Measurements from ENCODE around the gene ZNF776. TPM values are rescaled to one million over a fixed set of nuclear protein-coding genes. Genes with fewer than 3 reads are reported as not detected.
"Not testable (repeated sequence)": the region's sequence is repeated elsewhere in the genome, so short reads cannot be mapped to it uniquely, and the experiment has no call there.

Gene ZNF776
- total RNA-seq, 4 donors from 2014 or later = 15.0 to 120 (median 16.7) TPM

DNA sequence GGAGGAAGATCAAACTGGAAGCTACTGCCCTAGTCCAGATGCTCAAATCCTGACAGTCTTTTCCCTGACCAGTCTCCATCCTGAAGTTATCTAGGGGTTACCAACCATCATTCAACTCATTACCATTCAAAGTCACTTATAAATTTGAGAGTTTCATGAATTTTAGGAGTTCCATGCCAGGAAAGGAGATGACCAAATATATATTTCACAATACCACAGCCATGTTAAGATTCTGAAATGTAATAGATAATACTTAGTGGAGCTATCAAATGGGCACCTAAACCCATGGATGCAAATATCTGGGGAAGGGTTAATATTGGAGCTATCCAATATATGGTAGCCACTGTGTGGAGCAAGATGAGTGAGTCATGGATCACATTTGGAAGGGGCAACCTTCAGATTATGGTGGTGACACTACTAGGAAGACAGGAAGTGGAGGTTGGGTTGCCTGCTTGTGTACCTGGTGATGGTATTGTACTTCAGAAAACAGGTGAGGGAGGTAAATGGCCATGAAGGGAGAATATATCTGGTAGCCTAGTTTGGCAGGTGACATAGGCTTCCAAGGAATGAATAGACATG is 41.6 kb downstream of the ZNF776 start:
- H3K9me3 ChIP-seq = peaks cover 19 to 34% of the 10 kb centered on the region in 2 donors
- H3K36me3 ChIP-seq = peaks cover 0 to 31% (median 13%) of the 10 kb centered on the region in 4 donors
- H3K27ac ChIP-seq = no peak overlapping the region
- no peaks in the 10 kb centered on the region for H3K4me1 ChIP-seq
- no peak overlapping the region for H3K4me3 ChIP-seq
- no peak for DNase-seq
- in situ Hi-C loops (cut with MboI; ENCODE audit: low pct_ligation_motif_present in 1 of 4, low pct_unique_long_range_greater_than_20kb in 1 of 4, low sequenced_read_pairs in 3 of 4) = no loop called here
- TF ChIP-seq EP300 (IDR thresholded peaks at IDR 0.05; ENCODE audit: low read depth) = no peak
- no peak for TF ChIP-seq POLR2AphosphoS5 (IDR thresholded peaks at IDR 0.05)
- TF ChIP-seq POLR2A (IDR thresholded peaks at IDR 0.05) = no peak
- TF ChIP-seq, protein P1, sequence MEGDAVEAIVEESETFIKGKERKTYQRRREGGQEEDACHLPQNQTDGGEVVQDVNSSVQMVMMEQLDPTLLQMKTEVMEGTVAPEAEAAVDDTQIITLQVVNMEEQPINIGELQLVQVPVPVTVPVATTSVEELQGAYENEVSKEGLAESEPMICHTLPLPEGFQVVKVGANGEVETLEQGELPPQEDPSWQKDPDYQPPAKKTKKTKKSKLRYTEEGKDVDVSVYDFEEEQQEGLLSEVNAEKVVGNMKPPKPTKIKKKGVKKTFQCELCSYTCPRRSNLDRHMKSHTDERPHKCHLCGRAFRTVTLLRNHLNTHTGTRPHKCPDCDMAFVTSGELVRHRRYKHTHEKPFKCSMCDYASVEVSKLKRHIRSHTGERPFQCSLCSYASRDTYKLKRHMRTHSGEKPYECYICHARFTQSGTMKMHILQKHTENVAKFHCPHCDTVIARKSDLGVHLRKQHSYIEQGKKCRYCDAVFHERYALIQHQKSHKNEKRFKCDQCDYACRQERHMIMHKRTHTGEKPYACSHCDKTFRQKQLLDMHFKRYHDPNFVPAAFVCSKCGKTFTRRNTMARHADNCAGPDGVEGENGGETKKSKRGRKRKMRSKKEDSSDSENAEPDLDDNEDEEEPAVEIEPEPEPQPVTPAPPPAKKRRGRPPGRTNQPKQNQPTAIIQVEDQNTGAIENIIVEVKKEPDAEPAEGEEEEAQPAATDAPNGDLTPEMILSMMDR (IDR thresholded peaks at IDR 0.05) = no peak
- H3K27me3 ChIP-seq = no peaks in the 10 kb centered on the region
- intact Hi-C loops (cut with DNase I; ENCODE audit: low total_unique reads) = no loop called here

DNA sequence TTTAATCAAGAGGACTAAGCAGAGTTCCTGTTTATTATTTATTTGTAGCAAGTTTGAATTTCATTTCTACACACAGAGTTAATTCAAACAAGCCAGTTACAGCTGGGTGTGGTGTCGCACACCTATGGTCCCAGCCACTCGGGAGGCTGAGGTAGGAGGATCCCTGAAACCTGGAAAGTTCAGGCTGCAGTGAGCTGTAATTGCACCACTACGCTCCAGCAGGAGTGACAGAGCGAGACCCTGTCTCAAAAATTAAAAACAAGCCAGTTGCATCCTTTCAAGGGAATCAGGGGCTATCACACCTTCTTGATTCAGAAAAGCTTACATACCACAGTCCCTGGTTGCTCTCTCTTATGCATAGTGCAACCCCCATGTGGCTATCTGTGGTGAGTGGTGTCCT is 42.7 kb downstream of the ZNF776 start:
- in situ Hi-C loops (cut with MboI; ENCODE audit: low pct_ligation_motif_present in 1 of 4, low pct_unique_long_range_greater_than_20kb in 1 of 4, low sequenced_read_pairs in 3 of 4) = no loop called here
- Histone ChIP-seq H3K4me3 (no peak overlapping the region), H3K36me3 (peaks cover 0 to 24% (median 11%) of the 10 kb centered on the region in 4 donors), H3K27ac (no peak overlapping the region), H3K9me3 (peaks cover 9 to 25% of the 10 kb centered on the region in 2 donors), H3K27me3 (no peaks in the 10 kb centered on the region), H3K4me1 (no peaks in the 10 kb centered on the region)
- intact Hi-C loops (cut with DNase I; ENCODE audit: low total_unique reads) = no loop called here
- no peak for DNase-seq
- TF ChIP-seq POLR2AphosphoS5 (IDR thresholded peaks at IDR 0.05) (no peak), EP300 (IDR thresholded peaks at IDR 0.05; ENCODE audit: low read depth) (no peak), POLR2A (IDR thresholded peaks at IDR 0.05) (no peak)
- TF ChIP-seq, protein P1 (IDR thresholded peaks at IDR 0.05) = no peak
- WGBS, 2 donors (ENCODE audit: low coverage in 1 of 2) = 99% methylated on average over 4 of the region's 4 CpGs; no CpG with 5 or more reads in 1 of the 2 donors

DNA sequence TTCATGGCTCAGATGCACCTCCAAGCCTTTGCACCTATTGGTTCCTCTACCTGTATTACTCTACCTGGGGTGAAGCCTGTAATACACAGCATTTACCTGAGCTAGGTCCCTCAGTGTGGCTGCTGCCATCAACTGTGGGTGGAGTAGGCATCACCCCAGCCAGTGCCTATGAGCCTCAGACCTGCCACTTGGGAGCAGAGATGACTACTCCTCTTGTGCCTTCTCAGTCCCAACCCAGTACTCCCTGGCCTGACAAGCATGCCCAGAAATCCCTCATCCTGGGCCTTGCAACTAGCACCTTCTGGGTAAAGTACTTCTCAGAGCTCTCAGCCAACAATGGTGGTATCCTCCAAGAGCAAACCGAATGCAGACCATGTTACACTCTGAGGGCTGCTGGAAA is 50.0 kb downstream of the ZNF776 start:
- H3K9me3 ChIP-seq; intact Hi-C loops (cut with DNase I; ENCODE audit: low total_unique reads); in situ Hi-C loops (cut with MboI; ENCODE audit: low pct_ligation_motif_present in 1 of 4, low pct_unique_long_range_greater_than_20kb in 1 of 4, low sequenced_read_pairs in 3 of 4); H3K36me3 ChIP-seq; DNase-seq; H3K4me3 ChIP-seq; H3K27me3 ChIP-seq; H3K27ac ChIP-seq: not testable (repeated sequence)
- H3K4me1 ChIP-seq = peaks cover 0 to 31% (median 13%) of the 10 kb centered on the region in 4 donors
- 100% methylated on average over 1 of the region's 1 CpG; no CpG with 5 or more reads in 1 of the 2 donors for WGBS, 2 donors (ENCODE audit: low coverage in 1 of 2)

DNA sequence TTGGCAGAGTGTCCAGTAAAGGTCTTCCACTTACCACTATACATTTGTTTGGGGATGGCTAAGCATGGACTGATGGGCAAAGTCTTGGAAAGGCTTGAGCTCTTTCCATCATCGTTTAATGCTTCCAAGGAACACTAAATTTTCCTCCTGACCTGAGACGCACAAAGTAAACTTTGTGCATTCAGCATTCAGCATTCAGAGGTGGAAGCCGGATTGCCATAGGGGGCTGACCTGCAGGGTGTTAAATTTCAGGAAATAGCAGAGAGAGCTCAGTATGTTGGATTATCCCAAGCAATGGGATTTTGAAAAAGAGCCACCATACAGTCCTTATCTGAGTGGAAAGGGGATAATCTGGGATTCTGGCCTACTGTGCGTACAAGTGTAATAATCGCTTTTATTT is 54.1 kb downstream of the ZNF776 start:
- Histone ChIP-seq H3K36me3 (no peaks in the 10 kb centered on the region), H3K27ac (peak overlapping the region in 2 of 4 donors; percentile 50 to 58), H3K4me1 (peaks cover 0 to 68% (median 47%) of the 10 kb centered on the region in 4 donors), H3K9me3 (no peaks in the 10 kb centered on the region), H3K27me3 (no peaks in the 10 kb centered on the region), H3K4me3 (no peak overlapping the region)
- in situ Hi-C loops (cut with MboI; ENCODE audit: low pct_ligation_motif_present in 1 of 4, low pct_unique_long_range_greater_than_20kb in 1 of 4, low sequenced_read_pairs in 3 of 4) (no loop called here), intact Hi-C loops (cut with DNase I; ENCODE audit: low total_unique reads) (no loop called here)
- WGBS, 2 donors (ENCODE audit: low coverage in 1 of 2) = 83 to 85% methylated on average over 2 to 5 of the region's 5 CpGs
- TF ChIP-seq, protein P1 (IDR thresholded peaks at IDR 0.05) = no peak
- TF ChIP-seq POLR2AphosphoS5 (IDR thresholded peaks at IDR 0.05) (no peak), POLR2A (IDR thresholded peaks at IDR 0.05) (no peak), EP300 (IDR thresholded peaks at IDR 0.05; ENCODE audit: low read depth) (no peak)
- no peak for DNase-seq

DNA sequence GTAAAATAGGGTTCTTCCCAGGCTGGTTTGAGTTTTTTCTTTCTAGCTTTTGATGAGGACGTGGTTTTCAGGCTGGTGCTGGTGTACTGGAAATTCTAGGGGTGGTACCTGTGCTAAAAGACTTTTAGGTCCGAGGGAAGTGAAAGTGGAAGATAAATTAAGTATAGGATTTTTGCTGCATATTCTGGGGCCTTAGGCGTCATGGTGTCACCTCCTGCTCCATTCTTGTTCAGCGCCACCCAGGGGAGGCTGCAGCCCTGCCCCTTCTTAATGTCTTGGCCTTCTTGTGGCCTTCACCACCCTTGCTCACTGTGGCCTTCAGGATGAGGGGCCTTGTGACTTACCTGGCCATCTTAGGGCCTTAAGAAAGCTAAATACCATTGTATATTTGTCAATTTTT is 55.7 kb downstream of the ZNF776 start:
- no peak for TF ChIP-seq POLR2A (IDR thresholded peaks at IDR 0.05)
- no peak for TF ChIP-seq POLR2AphosphoS5 (IDR thresholded peaks at IDR 0.05)
- TF ChIP-seq, protein P1 (IDR thresholded peaks at IDR 0.05) = no peak
- no peak for TF ChIP-seq EP300 (IDR thresholded peaks at IDR 0.05; ENCODE audit: low read depth)
- H3K27ac ChIP-seq = peak overlapping the region; percentile 58 to 93 (median 76)
- H3K27me3 ChIP-seq = no peaks in the 10 kb centered on the region

More for the DNA sequence above, 55.7 kb downstream of the ZNF776 start:
- Histone ChIP-seq H3K9me3 (no peaks in the 10 kb centered on the region), H3K4me1 (peaks cover 0 to 75% (median 53%) of the 10 kb centered on the region in 4 donors), H3K4me3 (no peak overlapping the region), H3K36me3 (peaks cover 0 to 10% (median 0%) of the 10 kb centered on the region in 4 donors)
- intact Hi-C loops (cut with DNase I; ENCODE audit: low total_unique reads) (no loop called here), in situ Hi-C loops (cut with MboI; ENCODE audit: low pct_ligation_motif_present in 1 of 4, low pct_unique_long_range_greater_than_20kb in 1 of 4, low sequenced_read_pairs in 3 of 4) (no loop called here)
- DNase-seq = no peak
- 73 to 82% methylated on average over 2 to 4 of the region's 4 CpGs for WGBS, 2 donors (ENCODE audit: low coverage in 1 of 2)

Measured in transverse colon (tissue), 4 donors.